ENCODE measurements around the gene TMEM19.

- TF ChIP-seq CTCF (IDR thresholded peaks at IDR 0.05): peak; percentile 37
- TF ChIP-seq JUND (IDR thresholded peaks at IDR 0.05): no peak
- TF ChIP-seq SMC3 (IDR thresholded peaks at IDR 0.05; ENCODE audit: low read depth, low read length): no peak; the same call in 1 of the 2 replicates
- TF ChIP-seq RFX5 (IDR thresholded peaks at IDR 0.05; ENCODE audit: low read length): no peak
- no peak for TF ChIP-seq GABPA (IDR thresholded peaks at IDR 0.05; ENCODE audit: low read depth)
- TF ChIP-seq FOXJ3 (CRISPR knock-in tag; IDR thresholded peaks at IDR 0.05): no peak
- no peak for TF ChIP-seq POLR2AphosphoS5 (IDR thresholded peaks at IDR 0.05; ENCODE audit: low read depth, low read length)
- no peak for TF ChIP-seq USF2 (IDR thresholded peaks at IDR 0.05; ENCODE audit: borderline replicate concordance, low read depth, low read length)
- no peak for TF ChIP-seq EP300 (IDR thresholded peaks at IDR 0.05; ENCODE audit: borderline replicate concordance in 1 of 2, low read depth in 1 of 2, low read length in 1 of 2)
- no peak for TF ChIP-seq PBX3 (IDR thresholded peaks at IDR 0.05)
- TF ChIP-seq IRF3 (IDR thresholded peaks at IDR 0.05; ENCODE audit: low read depth, low read length): no peak
- no peak for TF ChIP-seq FOXM1 (IDR thresholded peaks at IDR 0.05; ENCODE audit: low read depth)
- no peak for TF ChIP-seq TAF1 (IDR thresholded peaks at IDR 0.05; ENCODE audit: borderline replicate concordance, low read depth, low read length)
- TF ChIP-seq MAX (IDR thresholded peaks at IDR 0.05; ENCODE audit: low read depth): no peak
Observed at GRCh38 chr12:71639341-71639760, 46.5 kb upstream of the TMEM19 start.

Data from SK-N-SH (cell line).